VCaP (cell line): ENCODE results near the gene GRIK3.

Source experiments
- H3K27ac ChIP-seq: fragments of 450-650 bp; 2 replicates; pipeline ENCODE4 v1.5.1; 2017
- CTCF ChIP-seq: fragments of 450-650 bp; conservative IDR thresholded peaks from 2 replicates; pipeline ENCODE4 v1.5.1; 2017; ENCODE audit warnings: mild to moderate bottlenecking, moderate library complexity

The GRIK3 gene

GRCh38 chr1:36835696-36836095 is 198.6 kb downstream of the GRIK3 start:
- no peak for TF ChIP-seq CTCF
- H3K27ac ChIP-seq: no peak overlapping the region

GRCh38 chr1:36835017-36835695 is 199.2 kb downstream of the GRIK3 start:
- TF ChIP-seq CTCF: no peak
- H3K27ac ChIP-seq: no peak overlapping the region

GRCh38 chr1:36834586-36834985 is 199.7 kb downstream of the GRIK3 start:
- H3K27ac ChIP-seq: no peak overlapping the region
- TF ChIP-seq CTCF: no peak

- TF ChIP-seq CTCF: no peak
- H3K27ac ChIP-seq: no peak overlapping the region
These were observed 203.0 kb downstream of the GRIK3 start for GRCh38 chr1:36831186-36831810.

- H3K27ac ChIP-seq: no peak overlapping the region
- TF ChIP-seq CTCF: no peak
These were observed 204.4 kb downstream of the GRIK3 start for GRCh38 chr1:36829961-36830360.

- TF ChIP-seq CTCF: no peak
- H3K27ac ChIP-seq: no peak overlapping the region
These were observed 205.2 kb downstream of the GRIK3 start for GRCh38 chr1:36829066-36829465.

GRCh38 chr1:36825226-36825625 is 209.1 kb downstream of the GRIK3 start:
- no peak overlapping the region for H3K27ac ChIP-seq
- TF ChIP-seq CTCF: no peak
